Esophagus squamous epithelium (tissue), 5 donors: ENCODE data around the gene SLC25A11. TPM values are rescaled to one million over a fixed set of nuclear protein-coding genes. Genes with fewer than 3 reads are reported as not detected.

Experiments
- DNase-seq: peaks from one replicate; lab custom pipeline; 2025; lab: John Stamatoyannopoulos, UW
- H3K27ac ChIP-seq, 4 donors: fragments of 200-600 bp; sonication (generic); one replicate each; pipeline ENCODE4 v1.5.1; 2016 to 2019; ENCODE audit warnings: mild to moderate bottlenecking in 1 of 4
- H3K27me3 ChIP-seq, 4 donors: fragments of 200-600 bp; sonication (generic); 1 replicate in 3 of 4; 2 replicates in 1 of 4; pipeline versions ENCODE4 v1.5.1 to v1.6.0; 2017 to 2021; ENCODE audit warnings: antibody characterized with exemption in 1 of 4
- H3K36me3 ChIP-seq, 3 donors: fragments of 200-600 bp; sonication (generic); one replicate each; pipeline ENCODE4 v1.5.1; 2016 to 2019
- H3K4me1 ChIP-seq, 3 donors: fragments of 200-600 bp; sonication (generic); one replicate each; pipeline ENCODE4 v1.5.1; 2017 to 2019
- H3K4me3 ChIP-seq, 4 donors: fragments of 200-600 bp; sonication (generic); 1 replicate in 3 of 4; 2 replicates in 1 of 4; pipeline ENCODE4 v1.5.1; 2016 to 2019; ENCODE audit warnings: mild to moderate bottlenecking in 2 of 4, moderate library complexity in 1 of 4
- H3K9me3 ChIP-seq, 3 donors: fragments of 200-600 bp; sonication (generic); one replicate each; pipeline ENCODE4 v1.5.1; 2016 to 2019
- POLR2A ChIP-seq, 4 donors: fragments of 450-650 bp; IDR thresholded peaks; one replicate each; pipeline ENCODE4 v1.6.1; 2017; ENCODE audit warnings: antibody characterized with exemption in 4 of 4, mild to moderate bottlenecking in 4 of 4, moderate library complexity in 3 of 4
- WGBS, 2 donors: methylation state at CpG; one replicate each; pipeline ENCODE4 v1.1.5; 2018; 5-methylcytosine and 5-hydroxymethylcytosine counted together
- intact Hi-C: fragments of 100-400 bp; cut with DNase I; formaldehyde crosslinking; loops from one replicate; pipeline ENCODE4 v1.15.0; 2022
- total RNA-seq, 4 donors: library from RNA; depleted of rRNA; stranded (reverse); fragments of >200 nt; gene quantifications; one replicate each; pipeline ENCODE4 v1.1.0, GENCODE V29; 2016
- TF ChIP-seq, protein P1 (sequence below), 6 experiments: fragments of 450-650 bp in 4 of 6; fragments of 200-600 bp in 2 of 6; sonication (generic) in 2 of 6; IDR thresholded peaks; one replicate each; pipeline ENCODE4 v1.5.1; 2016 to 2019; ENCODE audit warnings: antibody characterized with exemption in 6 of 6, mild to moderate bottlenecking in 4 of 6, moderate library complexity in 4 of 6
- donor health status: DM: yes; HTN: yes; CAD: no.

SLC25A11 gene
- total RNA-seq, 4 donors from 2014 or later = 29.3 to 54.2 (median 42.2) TPM

- peaks cover 9 to 87% (median 30%) of the 10 kb centered on the region in 3 donors for H3K36me3 ChIP-seq
- H3K9me3 ChIP-seq = no peaks in the 10 kb centered on the region
- H3K27ac ChIP-seq = no peak overlapping the region
- peaks cover 13 to 31% (median 16%) of the 10 kb centered on the region in 3 donors for H3K4me1 ChIP-seq
- no peak for DNase-seq
- no peaks in the 10 kb centered on the region for H3K27me3 ChIP-seq
- H3K4me3 ChIP-seq = no peak overlapping the region
- intact Hi-C loops = no loop called here
- no peak for TF ChIP-seq POLR2A (IDR thresholded peaks at IDR 0.05)
- TF ChIP-seq, protein P1, sequence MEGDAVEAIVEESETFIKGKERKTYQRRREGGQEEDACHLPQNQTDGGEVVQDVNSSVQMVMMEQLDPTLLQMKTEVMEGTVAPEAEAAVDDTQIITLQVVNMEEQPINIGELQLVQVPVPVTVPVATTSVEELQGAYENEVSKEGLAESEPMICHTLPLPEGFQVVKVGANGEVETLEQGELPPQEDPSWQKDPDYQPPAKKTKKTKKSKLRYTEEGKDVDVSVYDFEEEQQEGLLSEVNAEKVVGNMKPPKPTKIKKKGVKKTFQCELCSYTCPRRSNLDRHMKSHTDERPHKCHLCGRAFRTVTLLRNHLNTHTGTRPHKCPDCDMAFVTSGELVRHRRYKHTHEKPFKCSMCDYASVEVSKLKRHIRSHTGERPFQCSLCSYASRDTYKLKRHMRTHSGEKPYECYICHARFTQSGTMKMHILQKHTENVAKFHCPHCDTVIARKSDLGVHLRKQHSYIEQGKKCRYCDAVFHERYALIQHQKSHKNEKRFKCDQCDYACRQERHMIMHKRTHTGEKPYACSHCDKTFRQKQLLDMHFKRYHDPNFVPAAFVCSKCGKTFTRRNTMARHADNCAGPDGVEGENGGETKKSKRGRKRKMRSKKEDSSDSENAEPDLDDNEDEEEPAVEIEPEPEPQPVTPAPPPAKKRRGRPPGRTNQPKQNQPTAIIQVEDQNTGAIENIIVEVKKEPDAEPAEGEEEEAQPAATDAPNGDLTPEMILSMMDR (IDR thresholded peaks at IDR 0.05) = no peak
- 64 to 66% methylated on average over 5 of the region's 5 CpGs for WGBS, 2 donors
Measured at GRCh38 chr17:4982305-4982704, 42.5 kb upstream of the SLC25A11 start.

GRCh38 chr17:4980644-4981216, 40.9 kb upstream of the SLC25A11 start:
- Histone ChIP-seq H3K9me3 (no peaks in the 10 kb centered on the region), H3K27me3 (no peaks in the 10 kb centered on the region), H3K4me3 (no peak overlapping the region), H3K27ac (no peak overlapping the region), H3K4me1 (peaks cover 3 to 17% (median 6%) of the 10 kb centered on the region in 3 donors), H3K36me3 (peaks cover 14 to 100% (median 37%) of the 10 kb centered on the region in 3 donors)
- 15 to 31% methylated on average over 5 of the region's 6 CpGs for WGBS, 2 donors
- TF ChIP-seq POLR2A (IDR thresholded peaks at IDR 0.05) = no peak
- TF ChIP-seq, protein P1 (IDR thresholded peaks at IDR 0.05) = peak; percentile 57 to 81 (median 77)
- no peak for DNase-seq
- intact Hi-C loops = no loop called here

GRCh38 chr17:4978726-4979125, 38.9 kb upstream of the SLC25A11 start:
- intact Hi-C loops = no loop called here

DNA sequence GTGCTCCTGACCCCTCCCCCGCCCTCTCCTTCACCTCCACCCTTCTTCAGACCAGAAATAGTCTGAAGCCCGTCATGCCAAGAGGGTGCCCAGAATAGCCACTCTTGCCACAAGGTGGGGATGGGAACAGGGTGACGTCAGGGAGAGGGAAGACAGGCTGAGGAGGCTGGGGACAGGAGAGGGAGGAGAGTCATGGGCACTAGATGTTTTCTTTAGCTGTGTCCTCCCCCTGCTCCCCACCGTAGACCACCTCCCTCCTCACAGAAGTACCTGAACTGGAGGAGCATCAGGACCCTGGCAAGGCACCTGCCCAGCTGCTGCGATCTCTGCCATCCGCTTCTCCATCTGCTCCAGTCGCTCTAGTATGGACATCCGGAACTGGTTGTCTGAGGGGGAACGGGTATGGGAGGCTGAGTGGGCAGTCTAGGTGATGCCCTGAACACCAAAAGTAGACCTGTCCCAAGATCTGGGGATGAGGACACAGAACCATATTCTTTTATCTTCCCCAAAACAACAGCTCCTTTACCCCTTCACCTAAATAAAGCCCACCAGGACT, 34.3 kb upstream of the SLC25A11 start:
- Histone ChIP-seq H3K4me1 (peaks cover under 1 to 9% (median 3%) of the 10 kb centered on the region in 3 donors), H3K9me3 (no peaks in the 10 kb centered on the region), H3K27me3 (no peaks in the 10 kb centered on the region), H3K4me3 (no peak overlapping the region), H3K27ac (no peak overlapping the region), H3K36me3 (peaks cover 29 to 98% (median 32%) of the 10 kb centered on the region in 3 donors)
- WGBS, 2 donors = 91 to 100% methylated on average over 7 of the region's 9 CpGs
- DNase-seq = no peak
- TF ChIP-seq POLR2A (IDR thresholded peaks at IDR 0.05) = no peak
- TF ChIP-seq, protein P1 (IDR thresholded peaks at IDR 0.05) = no peak
- intact Hi-C loops = no loop called here

More at GRCh38 chr17:4978726-4979125, 38.9 kb upstream of the SLC25A11 start:
- Histone ChIP-seq H3K27ac (no peak overlapping the region), H3K4me1 (peaks cover 3 to 14% (median 6%) of the 10 kb centered on the region in 3 donors), H3K4me3 (no peak overlapping the region), H3K9me3 (no peaks in the 10 kb centered on the region), H3K27me3 (no peaks in the 10 kb centered on the region), H3K36me3 (peaks cover 21 to 100% (median 42%) of the 10 kb centered on the region in 3 donors)
- DNase-seq = no peak
- TF ChIP-seq, protein P1 (IDR thresholded peaks at IDR 0.05) = no peak
- no peak for TF ChIP-seq POLR2A (IDR thresholded peaks at IDR 0.05)
